ACC112 (cell line): ENCODE results near the gene ID3.
A peak's percentile ranks its signal among the peaks of the same experiment; 100 is the strongest.

ENCODE experiments used
- H2AFZ ChIP-seq: fragments of 200-600 bp; sonication (generic); one replicate; pipeline ENCODE4 v1.6.0; 2017; ENCODE audit warnings: antibody characterized with exemption, low read length; ENCODE audit not compliant: unreplicated experiment
- H3K27ac ChIP-seq: fragments of 200-600 bp; sonication (generic); 2 replicates; pipeline ENCODE4 v1.5.1; 2014; ENCODE audit warnings: low read depth, mild to moderate bottlenecking, antibody characterized with exemption, low read length, moderate library complexity
- H3K27me3 ChIP-seq: fragments of 200-600 bp; sonication (generic); 2 replicates; pipeline ENCODE4 v1.6.1; 2014; ENCODE audit warnings: mild to moderate bottlenecking, antibody characterized with exemption, low read length, moderate library complexity, mixed read lengths; ENCODE audit not compliant: insufficient read depth
- H3K36me3 ChIP-seq: fragments of 200-600 bp; sonication (generic); 2 replicates; pipeline ENCODE4 v1.6.1; 2016; ENCODE audit warnings: mild to moderate bottlenecking, antibody characterized with exemption, low read length, moderate library complexity, mixed read lengths; ENCODE audit not compliant: insufficient read depth
- H3K4me1 ChIP-seq: fragments of 200-600 bp; sonication (generic); one replicate; pipeline ENCODE4 v1.6.1; 2016; ENCODE audit warnings: low read length, mixed read lengths; ENCODE audit not compliant: insufficient read depth, unreplicated experiment, control insufficient read depth
- H3K4me3 ChIP-seq: fragments of 200-600 bp; sonication (generic); 2 replicates; pipeline ENCODE4 v1.5.1; 2014; ENCODE audit warnings: mild to moderate bottlenecking, low read depth, low read length
- H3K79me2 ChIP-seq: fragments of 200-600 bp; sonication (generic); one replicate; pipeline ENCODE4 v1.6.0; 2016; ENCODE audit warnings: low read length; ENCODE audit not compliant: control insufficient read depth, unreplicated experiment, insufficient read depth

ID3 gene, protein sequence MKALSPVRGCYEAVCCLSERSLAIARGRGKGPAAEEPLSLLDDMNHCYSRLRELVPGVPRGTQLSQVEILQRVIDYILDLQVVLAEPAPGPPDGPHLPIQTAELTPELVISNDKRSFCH

DNA sequence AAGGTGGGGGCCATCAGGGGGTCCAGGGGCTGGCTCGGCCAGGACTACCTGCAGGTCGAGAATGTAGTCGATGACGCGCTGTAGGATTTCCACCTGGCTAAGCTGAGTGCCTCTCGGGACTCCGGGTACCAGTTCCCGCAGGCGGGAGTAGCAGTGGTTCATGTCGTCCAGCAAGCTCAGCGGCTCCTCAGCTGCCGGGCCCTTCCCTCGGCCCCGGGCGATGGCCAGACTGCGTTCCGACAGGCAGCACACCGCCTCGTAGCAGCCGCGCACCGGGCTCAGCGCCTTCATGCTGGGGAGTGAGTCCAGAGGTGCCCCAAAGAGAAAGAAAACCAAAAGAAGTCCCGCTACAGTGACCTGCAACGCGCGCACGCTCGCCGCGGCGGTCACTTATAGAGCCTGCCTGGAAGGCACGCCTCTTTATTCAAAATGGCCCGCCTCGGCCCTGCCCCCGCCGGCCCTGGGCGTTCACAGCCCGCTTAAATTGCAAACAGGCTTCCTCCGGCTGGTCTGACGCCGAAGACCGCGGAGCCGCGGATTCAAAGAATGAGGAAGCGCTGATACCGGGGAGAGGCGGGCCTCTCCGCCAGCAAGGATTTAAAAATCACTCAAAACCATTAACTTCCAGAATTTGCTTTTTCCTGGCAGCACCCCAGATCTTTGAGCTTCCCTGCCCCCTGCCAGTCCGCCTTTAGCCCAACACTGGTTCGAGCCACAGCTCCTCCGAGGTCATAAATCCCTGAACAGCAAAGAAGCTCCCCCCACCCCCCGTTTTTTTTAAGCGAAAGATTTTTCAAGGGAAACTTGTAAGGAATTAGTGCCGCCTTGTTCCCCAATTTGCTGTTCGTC, at the start of gene ID3:
TSS of gene ID3 (minus strand) at position 366 of the 849 bp plus-strand sequence. CDS start at position 291, 75 bp downstream.
- H2AFZ ChIP-seq: no peak within 1 kb of the TSS
- H3K4me3 ChIP-seq: peak within 1 kb of the TSS; percentile 94
- peaks cover 31% of the 10 kb centered on the region for H3K79me2 ChIP-seq
- peaks cover 60% of the 10 kb centered on the region for H3K4me1 ChIP-seq
- H3K27ac ChIP-seq: peak within 1 kb of the TSS; percentile 95
- no peaks in the 10 kb centered on the region for H3K27me3 ChIP-seq
- peaks cover 20% of the 10 kb centered on the region; the same call in 1 of the 2 replicates for H3K36me3 ChIP-seq

DNA sequence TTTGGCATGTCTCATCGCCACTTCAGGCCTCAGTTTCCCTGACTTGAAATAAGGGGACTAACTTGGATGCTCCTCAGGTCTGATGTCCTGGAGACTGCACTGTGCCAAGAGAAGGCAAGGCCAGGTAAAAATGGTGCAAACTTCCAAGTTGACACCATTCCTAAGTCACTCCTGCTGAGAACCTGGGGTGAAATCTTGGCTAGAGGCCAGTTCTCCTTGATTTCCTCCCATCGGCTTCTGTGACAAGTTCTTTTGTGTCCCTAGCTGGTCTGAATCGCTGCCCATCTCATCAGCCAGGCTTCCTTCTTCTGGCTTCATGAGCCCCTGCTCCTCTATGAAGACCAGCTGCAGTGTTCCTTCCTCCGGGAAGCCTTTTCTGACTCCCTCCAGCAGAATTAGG, 48.6 kb upstream of the ID3 start:
- no peaks in the 10 kb centered on the region for H3K36me3 ChIP-seq
- no peaks in the 10 kb centered on the region for H3K79me2 ChIP-seq
- H2AFZ ChIP-seq: no peak overlapping the region
- H3K27me3 ChIP-seq: no peaks in the 10 kb centered on the region
- H3K4me1 ChIP-seq: no peaks in the 10 kb centered on the region
- no peak overlapping the region for H3K27ac ChIP-seq
- H3K4me3 ChIP-seq: no peak overlapping the region

DNA sequence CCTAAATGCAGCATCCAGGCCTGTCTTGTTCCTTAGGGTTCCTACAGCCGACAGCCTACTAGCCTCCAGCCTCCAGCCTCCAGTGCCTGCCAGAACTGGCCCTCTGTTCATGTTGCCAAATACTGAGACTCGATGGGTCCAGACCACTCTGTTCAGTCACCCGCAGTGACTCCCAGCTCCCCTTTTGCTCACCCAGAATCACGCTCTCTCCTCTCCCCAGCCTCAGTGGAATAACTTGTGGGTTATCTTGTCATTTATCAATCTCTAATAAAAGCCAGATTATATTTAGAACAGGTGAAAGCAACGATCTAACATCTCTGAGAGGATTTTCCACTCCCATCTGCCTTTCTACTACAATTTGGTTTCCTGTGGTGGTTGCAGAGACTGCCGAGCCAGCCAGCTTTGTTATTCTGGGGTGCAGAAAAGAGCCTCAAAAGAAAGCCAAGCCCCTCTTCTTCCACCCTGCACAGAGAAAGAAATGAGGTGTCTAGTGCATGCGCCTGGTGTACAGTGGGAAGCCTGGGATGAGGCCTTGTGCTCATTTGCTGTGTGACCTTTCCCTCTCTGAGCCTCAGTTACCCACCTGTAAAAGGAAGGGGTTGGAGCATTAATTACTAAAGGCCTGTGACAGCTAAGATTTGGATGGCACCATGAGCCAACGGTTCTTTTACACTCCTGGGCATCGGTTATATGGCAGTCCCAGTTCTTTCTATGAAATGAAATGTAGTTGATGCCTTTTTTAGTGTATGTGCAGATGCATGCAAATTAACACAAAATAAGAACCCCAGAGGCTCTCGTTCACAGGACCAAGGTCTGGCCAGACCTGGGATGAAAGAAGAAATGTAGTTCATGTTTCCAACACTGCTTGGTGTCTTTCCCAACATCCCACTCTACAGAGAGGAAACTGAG, 42.9 kb upstream of the ID3 start:
- no peak overlapping the region for H2AFZ ChIP-seq
- no peak overlapping the region for H3K27ac ChIP-seq
- H3K4me1 ChIP-seq: no peaks in the 10 kb centered on the region
- H3K4me3 ChIP-seq: no peak overlapping the region
- H3K79me2 ChIP-seq: no peaks in the 10 kb centered on the region
- H3K36me3 ChIP-seq: no peaks in the 10 kb centered on the region
- no peaks in the 10 kb centered on the region for H3K27me3 ChIP-seq

DNA sequence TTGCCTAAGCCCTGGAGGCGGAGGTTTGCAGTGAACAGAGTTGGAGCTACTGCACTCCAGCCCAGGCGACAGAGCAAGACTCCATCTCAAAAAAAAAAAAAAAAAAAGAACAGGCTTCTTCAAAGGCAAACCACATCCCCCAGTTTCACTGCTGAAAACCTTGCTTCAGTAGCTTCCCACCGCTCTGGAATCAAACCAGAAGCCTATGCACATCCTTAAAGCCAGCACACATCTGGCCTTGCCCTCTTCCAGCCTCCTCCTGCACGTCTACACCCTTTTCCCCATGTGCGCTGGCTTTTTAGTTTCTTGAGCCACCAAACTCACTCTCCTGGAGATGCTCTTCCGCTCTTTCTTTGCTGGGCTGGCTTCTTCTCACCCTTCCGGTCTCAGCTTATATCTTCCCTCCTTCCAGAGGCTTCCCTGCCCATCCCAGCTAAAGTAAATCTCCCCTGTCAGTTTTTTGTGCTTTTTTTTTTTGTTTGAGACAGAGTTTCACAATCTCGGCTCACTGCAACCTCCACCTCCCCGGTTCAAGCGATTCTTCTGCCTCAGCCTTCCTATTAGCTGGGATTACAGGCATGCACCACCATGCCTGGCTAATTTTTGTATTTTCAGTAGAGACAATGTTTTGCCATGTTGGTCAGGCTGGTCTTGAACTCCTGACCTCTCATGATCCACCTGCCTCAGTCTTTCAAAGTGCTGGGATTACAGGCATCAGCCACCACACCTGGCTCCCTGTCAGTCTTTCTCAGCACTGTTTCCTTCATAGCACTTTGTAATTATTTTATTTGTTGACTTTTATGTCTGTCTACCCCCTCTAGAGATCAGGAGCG, 42.0 kb upstream of the ID3 start:
- no peak overlapping the region for H3K4me3 ChIP-seq
- no peak overlapping the region for H3K27ac ChIP-seq
- H3K4me1 ChIP-seq: no peaks in the 10 kb centered on the region

DNA sequence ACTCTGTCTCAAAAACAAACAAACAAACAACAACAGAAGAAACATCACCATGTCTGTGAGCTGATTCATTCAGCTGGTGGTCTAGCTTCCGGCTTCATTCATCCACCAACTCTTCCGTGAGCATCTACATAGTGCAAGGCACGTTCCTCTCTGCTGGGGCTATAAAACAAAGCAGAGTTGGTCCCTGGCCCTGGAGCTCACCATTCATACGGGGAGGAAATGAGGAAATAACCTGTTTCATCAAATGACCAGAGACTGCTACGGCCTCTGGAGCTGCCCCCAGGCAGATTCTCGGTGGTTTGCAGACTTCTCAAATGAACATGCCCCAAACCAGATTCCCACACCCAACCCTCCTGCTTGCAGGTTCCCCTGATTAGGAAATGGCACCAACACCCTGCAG, 41.0 kb upstream of the ID3 start:
- Histone ChIP-seq H3K36me3 (no peaks in the 10 kb centered on the region), H3K4me3 (no peak overlapping the region), H3K4me1 (no peaks in the 10 kb centered on the region), H3K27me3 (no peaks in the 10 kb centered on the region), H3K79me2 (no peaks in the 10 kb centered on the region), H3K27ac (no peak overlapping the region), H2AFZ (no peak overlapping the region)

More for the DNA sequence above, 42.0 kb upstream of the ID3 start:
- Histone ChIP-seq H3K79me2 (no peaks in the 10 kb centered on the region), H3K36me3 (no peaks in the 10 kb centered on the region), H3K27me3 (no peaks in the 10 kb centered on the region), H2AFZ (no peak overlapping the region)

DNA sequence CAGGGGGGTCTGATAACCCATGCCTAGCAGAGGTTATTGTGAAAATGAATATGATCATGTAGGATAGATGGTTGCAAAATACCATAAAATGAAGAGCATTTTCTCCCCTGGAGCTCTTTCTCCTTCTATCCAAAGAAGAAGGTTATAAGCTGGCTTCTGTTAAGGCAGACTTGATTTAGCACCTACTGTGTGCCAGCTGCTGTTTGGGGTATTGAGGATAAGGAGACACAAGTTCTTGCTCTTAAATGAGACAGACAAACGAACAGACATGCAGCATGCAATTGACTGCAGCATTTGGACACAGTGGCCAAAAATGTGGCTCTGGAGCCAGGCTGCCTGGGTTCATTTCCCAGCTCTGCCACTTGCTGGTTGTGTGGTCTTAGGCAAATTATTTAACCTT, 39.8 kb upstream of the ID3 start:
- Histone ChIP-seq H2AFZ (no peak overlapping the region), H3K27ac (no peak overlapping the region), H3K79me2 (no peaks in the 10 kb centered on the region), H3K4me1 (no peaks in the 10 kb centered on the region), H3K27me3 (no peaks in the 10 kb centered on the region), H3K36me3 (no peaks in the 10 kb centered on the region), H3K4me3 (no peak overlapping the region)

DNA sequence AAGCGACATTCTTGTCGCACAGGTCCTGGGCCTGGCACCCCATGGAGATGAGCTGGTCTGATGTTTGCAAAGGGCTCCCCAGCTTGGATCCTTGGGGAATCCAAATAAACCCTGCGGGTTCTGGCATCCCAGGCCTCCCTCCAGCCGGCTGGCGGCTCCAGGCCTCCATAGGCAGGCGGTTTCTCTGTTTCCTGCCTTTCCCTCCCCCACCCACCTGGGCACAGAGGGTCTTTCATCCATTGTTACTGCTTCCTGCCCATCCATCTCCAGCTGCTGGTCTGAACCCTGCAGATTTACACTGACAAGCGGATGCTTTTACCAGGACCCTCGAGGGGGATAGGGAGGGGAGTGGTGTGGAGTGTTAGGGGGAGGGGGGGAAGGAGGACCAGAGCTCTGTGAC, 39.1 kb upstream of the ID3 start:
- no peaks in the 10 kb centered on the region for H3K79me2 ChIP-seq
- no peaks in the 10 kb centered on the region for H3K4me1 ChIP-seq
- H2AFZ ChIP-seq: no peak overlapping the region
- no peak overlapping the region for H3K4me3 ChIP-seq
- no peaks in the 10 kb centered on the region for H3K27me3 ChIP-seq
- H3K36me3 ChIP-seq: no peaks in the 10 kb centered on the region
- no peak overlapping the region for H3K27ac ChIP-seq

DNA sequence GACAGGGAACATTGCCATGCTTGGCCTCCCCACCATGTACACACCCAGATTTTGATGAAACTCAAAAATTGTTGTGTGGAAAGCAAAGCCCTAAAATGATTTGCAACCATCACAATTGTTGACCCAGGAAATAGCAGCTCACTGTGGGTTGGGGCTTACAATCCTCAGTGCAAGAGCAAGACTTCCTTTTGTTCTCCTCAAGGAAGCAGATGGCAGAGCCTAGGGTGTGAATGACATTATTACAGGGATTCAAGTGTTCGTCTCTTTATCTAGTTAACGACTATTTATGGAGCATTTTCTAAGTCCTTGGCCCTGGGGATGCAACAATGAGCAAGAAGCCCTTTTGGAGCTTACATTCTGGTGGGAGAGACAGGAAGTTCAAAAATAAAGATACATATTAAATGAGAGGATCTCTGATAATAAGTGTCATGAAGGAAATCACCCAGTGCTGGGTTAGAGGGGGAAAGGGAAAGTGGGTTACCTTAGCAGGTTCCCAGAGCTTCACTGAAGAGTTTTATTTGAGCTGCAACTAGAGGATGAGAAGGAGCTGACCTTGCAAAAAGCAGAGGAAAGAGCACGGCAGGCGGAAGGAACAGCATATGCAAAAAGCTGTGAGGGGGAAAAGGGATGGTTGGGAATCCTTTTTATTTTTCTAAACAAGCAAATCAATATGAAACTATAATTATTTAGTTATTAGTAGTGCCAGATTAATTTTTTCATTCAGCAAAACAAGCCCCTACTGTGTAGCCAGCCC, 38.5 kb upstream of the ID3 start:
- H3K36me3 ChIP-seq: no peaks in the 10 kb centered on the region
- no peak overlapping the region for H3K27ac ChIP-seq
- no peaks in the 10 kb centered on the region for H3K27me3 ChIP-seq
- H3K4me1 ChIP-seq: no peaks in the 10 kb centered on the region
- H3K4me3 ChIP-seq: no peak overlapping the region
- H3K79me2 ChIP-seq: no peaks in the 10 kb centered on the region
- H2AFZ ChIP-seq: no peak overlapping the region

DNA sequence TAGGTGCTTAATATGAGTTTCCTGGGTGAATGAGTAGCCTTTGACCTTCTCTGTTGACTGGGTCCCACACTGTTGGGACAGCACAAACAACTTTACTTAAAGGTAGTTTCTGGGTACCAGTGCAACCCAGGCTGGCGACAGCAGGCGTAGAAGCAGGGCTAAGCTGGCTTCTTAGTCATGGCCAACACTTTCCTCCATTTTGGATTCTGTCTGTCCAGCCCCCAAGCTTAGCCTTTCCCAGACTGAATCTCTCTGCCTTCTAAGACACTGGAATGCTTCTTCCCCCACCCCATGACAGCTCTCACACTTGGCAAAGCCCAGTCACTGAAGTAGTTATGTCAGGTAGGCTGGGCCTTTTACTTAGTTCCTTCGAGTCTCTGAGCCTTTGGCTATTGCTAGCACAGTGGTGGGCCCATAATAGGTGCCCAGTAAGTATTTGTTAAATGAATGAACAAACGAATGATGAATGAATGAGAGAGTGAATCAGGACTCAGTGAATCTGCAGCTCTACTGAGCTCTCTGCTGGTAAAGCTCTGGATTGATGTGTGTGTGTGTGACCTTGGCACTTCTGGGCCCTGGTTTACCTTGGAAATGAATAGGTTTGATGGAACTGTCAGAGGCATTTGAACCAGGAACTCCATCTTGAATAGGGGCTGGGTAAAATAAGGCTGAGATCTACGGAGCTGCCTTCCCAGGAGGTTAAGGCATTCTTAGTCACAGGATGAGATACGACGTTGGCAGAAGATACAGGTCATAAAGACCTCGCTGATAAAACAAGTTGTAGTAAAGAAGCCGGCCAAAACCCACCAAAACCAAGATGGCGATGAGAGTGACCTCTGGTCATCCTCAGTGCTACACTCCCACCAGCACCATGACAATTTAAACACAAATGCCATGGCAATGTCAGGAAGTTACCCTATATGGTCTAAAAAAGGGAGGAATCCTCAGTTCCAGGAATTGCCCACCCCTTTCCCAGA, 37.4 kb upstream of the ID3 start:
- Histone ChIP-seq H3K79me2 (no peaks in the 10 kb centered on the region), H3K36me3 (no peaks in the 10 kb centered on the region), H3K27me3 (no peaks in the 10 kb centered on the region), H3K4me3 (no peak overlapping the region), H2AFZ (peak overlapping the region; percentile 3), H3K4me1 (no peaks in the 10 kb centered on the region), H3K27ac (no peak overlapping the region)
